ENCODE measurements around the gene DDX25.

DDX25 gene

GRCh38 chr11:125932301-125932700 is 28.0 kb downstream of the DDX25 start:
- Histone ChIP-seq H3K9me2 (replicated peaks; ENCODE audit: insufficient read depth, low read length) (no peaks in the 10 kb centered on the region), H3K27me3 (ENCODE audit: low read length) (no peaks in the 10 kb centered on the region), H3F3A (ENCODE audit: insufficient read depth) (no peaks in the 10 kb centered on the region), H3K27ac (ENCODE audit: low read depth, low read length) (no peak overlapping the region), H3K9me3 (ENCODE audit: insufficient read depth, low read length) (no peaks in the 10 kb centered on the region), H3K4me3 (ENCODE audit: insufficient read depth, low read length, poor library complexity, severe bottlenecking) (no peak overlapping the region), H3K79me2 (ENCODE audit: insufficient read depth, low read length) (no peaks in the 10 kb centered on the region), H3K9ac (ENCODE audit: low read length) (no peak overlapping the region), H2AFZ (ENCODE audit: low read depth, low read length, severe bottlenecking) (no peak overlapping the region), H3K36me3 (ENCODE audit: low read length) (no peaks in the 10 kb centered on the region), H3K4me2 (ENCODE audit: low read depth, low read length, poor library complexity, severe bottlenecking) (no peak overlapping the region), H4K20me1 (ENCODE audit: low read depth, low read length) (no peaks in the 10 kb centered on the region)
- TF ChIP-seq, protein P1, sequence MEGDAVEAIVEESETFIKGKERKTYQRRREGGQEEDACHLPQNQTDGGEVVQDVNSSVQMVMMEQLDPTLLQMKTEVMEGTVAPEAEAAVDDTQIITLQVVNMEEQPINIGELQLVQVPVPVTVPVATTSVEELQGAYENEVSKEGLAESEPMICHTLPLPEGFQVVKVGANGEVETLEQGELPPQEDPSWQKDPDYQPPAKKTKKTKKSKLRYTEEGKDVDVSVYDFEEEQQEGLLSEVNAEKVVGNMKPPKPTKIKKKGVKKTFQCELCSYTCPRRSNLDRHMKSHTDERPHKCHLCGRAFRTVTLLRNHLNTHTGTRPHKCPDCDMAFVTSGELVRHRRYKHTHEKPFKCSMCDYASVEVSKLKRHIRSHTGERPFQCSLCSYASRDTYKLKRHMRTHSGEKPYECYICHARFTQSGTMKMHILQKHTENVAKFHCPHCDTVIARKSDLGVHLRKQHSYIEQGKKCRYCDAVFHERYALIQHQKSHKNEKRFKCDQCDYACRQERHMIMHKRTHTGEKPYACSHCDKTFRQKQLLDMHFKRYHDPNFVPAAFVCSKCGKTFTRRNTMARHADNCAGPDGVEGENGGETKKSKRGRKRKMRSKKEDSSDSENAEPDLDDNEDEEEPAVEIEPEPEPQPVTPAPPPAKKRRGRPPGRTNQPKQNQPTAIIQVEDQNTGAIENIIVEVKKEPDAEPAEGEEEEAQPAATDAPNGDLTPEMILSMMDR (IDR thresholded peaks at IDR 0.05; ENCODE audit: insufficient read depth, low read length, poor library complexity, severe bottlenecking) = no peak
- TF ChIP-seq EZH2phosphoT487 (conservative IDR thresholded peaks at IDR 0.05; ENCODE audit: low read length) = no peak

GRCh38 chr11:125933030-125933813 is 28.9 kb downstream of the DDX25 start:
- TF ChIP-seq, protein P1 (IDR thresholded peaks at IDR 0.05; ENCODE audit: insufficient read depth, low read length, poor library complexity, severe bottlenecking) = no peak
- TF ChIP-seq EZH2phosphoT487 (conservative IDR thresholded peaks at IDR 0.05; ENCODE audit: low read length) = no peak
- no peaks in the 10 kb centered on the region for H3K79me2 ChIP-seq (ENCODE audit: insufficient read depth, low read length)
- H3K9ac ChIP-seq (ENCODE audit: low read length) = no peak overlapping the region
- H3K9me3 ChIP-seq (ENCODE audit: insufficient read depth, low read length) = no peaks in the 10 kb centered on the region
- no peaks in the 10 kb centered on the region for H3K9me2 ChIP-seq (replicated peaks; ENCODE audit: insufficient read depth, low read length)
- no peak overlapping the region for H2AFZ ChIP-seq (ENCODE audit: low read depth, low read length, severe bottlenecking)
- no peaks in the 10 kb centered on the region for H4K20me1 ChIP-seq (ENCODE audit: low read depth, low read length)
- no peaks in the 10 kb centered on the region for H3K36me3 ChIP-seq (ENCODE audit: low read length)
- H3K4me2 ChIP-seq (ENCODE audit: low read depth, low read length, poor library complexity, severe bottlenecking) = no peak overlapping the region
- no peak overlapping the region for H3K27ac ChIP-seq (ENCODE audit: low read depth, low read length)
- no peak overlapping the region for H3K4me3 ChIP-seq (ENCODE audit: insufficient read depth, low read length, poor library complexity, severe bottlenecking)
- no peaks in the 10 kb centered on the region for H3K27me3 ChIP-seq (ENCODE audit: low read length)
- H3F3A ChIP-seq (ENCODE audit: insufficient read depth) = no peaks in the 10 kb centered on the region

DNA sequence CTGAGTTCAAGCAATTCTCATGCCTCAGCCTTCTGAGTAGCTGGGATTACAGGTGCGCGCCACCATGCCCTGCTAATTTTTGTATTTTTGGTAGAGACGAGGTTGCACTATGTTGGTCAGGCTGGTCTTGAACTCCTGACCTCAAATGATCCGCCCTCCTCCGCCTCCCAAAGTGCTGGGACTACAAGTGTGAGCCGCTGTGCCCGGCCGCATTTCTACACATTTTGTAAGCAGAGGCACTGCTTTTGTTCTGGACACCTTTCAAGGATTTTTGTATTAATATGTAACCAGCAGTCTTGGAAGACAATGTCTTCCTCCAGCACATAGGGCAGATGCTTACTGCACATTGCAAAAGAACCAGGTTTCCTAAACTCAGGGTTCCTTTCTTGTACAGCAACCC is 30.2 kb downstream of the DDX25 start:
- H3K4me3 ChIP-seq (ENCODE audit: insufficient read depth, low read length, poor library complexity, severe bottlenecking) = no peak overlapping the region
- H3K27ac ChIP-seq (ENCODE audit: low read depth, low read length) = no peak overlapping the region
- no peaks in the 10 kb centered on the region for H3K9me3 ChIP-seq (ENCODE audit: insufficient read depth, low read length)

More for the DNA sequence above, 30.2 kb downstream of the DDX25 start:
- no peaks in the 10 kb centered on the region for H3K9me2 ChIP-seq (replicated peaks; ENCODE audit: insufficient read depth, low read length)
- H2AFZ ChIP-seq (ENCODE audit: low read depth, low read length, severe bottlenecking) = no peak overlapping the region
- no peaks in the 10 kb centered on the region for H3K36me3 ChIP-seq (ENCODE audit: low read length)
- H3K79me2 ChIP-seq (ENCODE audit: insufficient read depth, low read length) = no peaks in the 10 kb centered on the region
- no peak for TF ChIP-seq EZH2phosphoT487 (conservative IDR thresholded peaks at IDR 0.05; ENCODE audit: low read length)
- TF ChIP-seq, protein P1 (IDR thresholded peaks at IDR 0.05; ENCODE audit: insufficient read depth, low read length, poor library complexity, severe bottlenecking) = no peak
- no peak overlapping the region for H3K9ac ChIP-seq (ENCODE audit: low read length)
- no peak overlapping the region for H3K4me2 ChIP-seq (ENCODE audit: low read depth, low read length, poor library complexity, severe bottlenecking)
- no peaks in the 10 kb centered on the region for H3K27me3 ChIP-seq (ENCODE audit: low read length)
- no peaks in the 10 kb centered on the region for H4K20me1 ChIP-seq (ENCODE audit: low read depth, low read length)
- H3F3A ChIP-seq (ENCODE audit: insufficient read depth) = no peaks in the 10 kb centered on the region

Measured in SU-DHL-6 (cell line).